IgD-negative memory B cell (primary cell): Measurements from ENCODE around the gene RASA1. TPM values are rescaled to one million over a fixed set of nuclear protein-coding genes. Genes with fewer than 3 reads are reported as not detected.

Source experiments
- H3K27ac Mint-ChIP-seq, 3 donors: one replicate each; pipeline ENCODE4 v1.8.0; 2020 to 2022; ENCODE audit warnings: mild to moderate bottlenecking in 3 of 3, mixed read lengths in 3 of 3, moderate library complexity in 1 of 3
- H3K27me3 Mint-ChIP-seq: one replicate; pipeline ENCODE4 v1.8.0; 2021; ENCODE audit warnings: mixed read lengths
- H3K36me3 Mint-ChIP-seq: one replicate; pipeline ENCODE4 v1.8.0; 2020; ENCODE audit warnings: mild to moderate bottlenecking, mixed read lengths
- H3K4me1 Mint-ChIP-seq, 3 donors: one replicate each; pipeline ENCODE4 v1.8.0; 2020 to 2022; ENCODE audit warnings: mixed read lengths in 3 of 3, mild to moderate bottlenecking in 1 of 3
- H3K4me3 Mint-ChIP-seq, 4 donors: one replicate each; pipeline ENCODE4 v1.8.0; 2020 to 2022; ENCODE audit warnings: mild to moderate bottlenecking in 4 of 4, mixed read lengths in 4 of 4, moderate library complexity in 3 of 4
- H3K9me3 Mint-ChIP-seq, 3 donors: one replicate each; pipeline ENCODE4 v1.8.0; 2020 to 2021; ENCODE audit warnings: mixed read lengths in 3 of 3, mild to moderate bottlenecking in 1 of 3
- polyA plus RNA-seq: library from polyadenylated mRNA; unstranded; fragments of 300-500 nt; fragmentation: Illumina TruSeq; gene quantifications from one replicate; pipeline ENCODE4 v1.2.3, GENCODE V29; 2021

The RASA1 gene
- 5.0 TPM for polyA plus RNA-seq

- Mint-ChIP-seq H3K9me3 (no peaks in the 10 kb centered on the region), H3K4me3 (peak within 1 kb of the TSS; percentile 95 to 100 (median 97)), H3K4me1 (peaks cover 17 to 23% (median 21%) of the 10 kb centered on the region in 3 donors), H3K27me3 (peaks cover 2% of the 10 kb centered on the region), H3K36me3 (no peaks in the 10 kb centered on the region), H3K27ac (peak within 1 kb of the TSS; percentile 83 to 95 (median 86))
These were observed at the start of gene RASA1 for GRCh38 chr5:87267574-87268125. TSS of gene RASA1 (plus strand) at chr5:87267883. CDS start at chr5:87268452, 569 bp downstream.

GRCh38 chr5:87229780-87230179 is 37.9 kb upstream of the RASA1 start:
- Mint-ChIP-seq H3K4me3 (no peak overlapping the region), H3K27me3 (no peaks in the 10 kb centered on the region), H3K4me1 (peaks cover 0 to 8% (median 3%) of the 10 kb centered on the region in 3 donors), H3K9me3 (no peaks in the 10 kb centered on the region), H3K36me3 (no peaks in the 10 kb centered on the region), H3K27ac (no peak overlapping the region)

- H3K27me3 Mint-ChIP-seq: no peaks in the 10 kb centered on the region
These were observed 36.5 kb upstream of the RASA1 start for GRCh38 chr5:87231037-87231808.

GRCh38 chr5:87233143-87233542 is 34.5 kb upstream of the RASA1 start:
- H3K4me1 Mint-ChIP-seq: peaks cover 0 to 8% (median 3%) of the 10 kb centered on the region in 3 donors
- H3K4me3 Mint-ChIP-seq: no peak overlapping the region
- no peaks in the 10 kb centered on the region for H3K36me3 Mint-ChIP-seq
- H3K27ac Mint-ChIP-seq: peak overlapping the region in 1 of 3 donors; percentile 1
- no peaks in the 10 kb centered on the region for H3K9me3 Mint-ChIP-seq
- H3K27me3 Mint-ChIP-seq: peaks cover 1% of the 10 kb centered on the region

More at GRCh38 chr5:87231037-87231808, 36.5 kb upstream of the RASA1 start:
- no peaks in the 10 kb centered on the region for H3K9me3 Mint-ChIP-seq
- no peak overlapping the region for H3K27ac Mint-ChIP-seq
- H3K4me3 Mint-ChIP-seq: no peak overlapping the region
- H3K36me3 Mint-ChIP-seq: no peaks in the 10 kb centered on the region
- H3K4me1 Mint-ChIP-seq: peaks cover 0 to 8% (median 3%) of the 10 kb centered on the region in 3 donors

GRCh38 chr5:87241555-87241954 is 26.1 kb upstream of the RASA1 start:
- H3K4me1 Mint-ChIP-seq: peaks cover 0 to 3% (median 0%) of the 10 kb centered on the region in 3 donors
- H3K36me3 Mint-ChIP-seq: peaks cover 3% of the 10 kb centered on the region
- peaks cover 3% of the 10 kb centered on the region for H3K27me3 Mint-ChIP-seq
- no peak overlapping the region for H3K4me3 Mint-ChIP-seq
- no peak overlapping the region for H3K27ac Mint-ChIP-seq
- no peaks in the 10 kb centered on the region for H3K9me3 Mint-ChIP-seq

- H3K4me3 Mint-ChIP-seq: no peak overlapping the region
- H3K9me3 Mint-ChIP-seq: no peaks in the 10 kb centered on the region
- H3K4me1 Mint-ChIP-seq: peaks cover 0 to 3% (median 0%) of the 10 kb centered on the region in 3 donors
- H3K27me3 Mint-ChIP-seq: peaks cover 3% of the 10 kb centered on the region
- no peak overlapping the region for H3K27ac Mint-ChIP-seq
- H3K36me3 Mint-ChIP-seq: peaks cover 3% of the 10 kb centered on the region
These were observed 25.4 kb upstream of the RASA1 start for GRCh38 chr5:87242242-87242641.

- Mint-ChIP-seq H3K27ac (no peak overlapping the region), H3K27me3 (peaks cover 2% of the 10 kb centered on the region), H3K4me3 (no peak overlapping the region), H3K9me3 (no peaks in the 10 kb centered on the region), H3K36me3 (peaks cover 3% of the 10 kb centered on the region), H3K4me1 (peaks cover 0 to 3% (median 0%) of the 10 kb centered on the region in 3 donors)
These were observed 24.4 kb upstream of the RASA1 start for GRCh38 chr5:87243161-87243844.

- Mint-ChIP-seq H3K4me1 (peaks cover 0 to 3% (median 0%) of the 10 kb centered on the region in 3 donors), H3K36me3 (no peaks in the 10 kb centered on the region), H3K4me3 (no peak overlapping the region), H3K27ac (no peak overlapping the region), H3K27me3 (peaks cover 2% of the 10 kb centered on the region), H3K9me3 (no peaks in the 10 kb centered on the region)
These were observed 22.2 kb upstream of the RASA1 start for GRCh38 chr5:87245451-87245850.

- Mint-ChIP-seq H3K36me3 (no peaks in the 10 kb centered on the region), H3K27ac (no peak overlapping the region), H3K4me1 (peaks cover 0 to 3% (median 0%) of the 10 kb centered on the region in 3 donors), H3K4me3 (no peak overlapping the region), H3K27me3 (peaks cover 2% of the 10 kb centered on the region), H3K9me3 (no peaks in the 10 kb centered on the region)
These were observed 21.6 kb upstream of the RASA1 start for GRCh38 chr5:87246061-87246460.

GRCh38 chr5:87252283-87252605 is 15.4 kb upstream of the RASA1 start:
- no peak overlapping the region for H3K27ac Mint-ChIP-seq
- peaks cover 1% of the 10 kb centered on the region for H3K36me3 Mint-ChIP-seq

GRCh38 chr5:87254035-87254434 is 13.6 kb upstream of the RASA1 start:
- peaks cover 1% of the 10 kb centered on the region for H3K36me3 Mint-ChIP-seq
- H3K27me3 Mint-ChIP-seq: no peaks in the 10 kb centered on the region
- H3K4me3 Mint-ChIP-seq: no peak overlapping the region
- H3K9me3 Mint-ChIP-seq: no peaks in the 10 kb centered on the region
- H3K4me1 Mint-ChIP-seq: peaks cover 0 to 3% (median 0%) of the 10 kb centered on the region in 3 donors
- H3K27ac Mint-ChIP-seq: peak overlapping the region in 1 of 3 donors; percentile 28

More at GRCh38 chr5:87252283-87252605, 15.4 kb upstream of the RASA1 start:
- Mint-ChIP-seq H3K27me3 (no peaks in the 10 kb centered on the region), H3K9me3 (no peaks in the 10 kb centered on the region), H3K4me3 (no peak overlapping the region), H3K4me1 (peaks cover 0 to 3% (median 0%) of the 10 kb centered on the region in 3 donors)

GRCh38 chr5:87258507-87258906 is 9.2 kb upstream of the RASA1 start:
- Mint-ChIP-seq H3K27me3 (no peaks in the 10 kb centered on the region), H3K4me3 (no peak overlapping the region), H3K9me3 (no peaks in the 10 kb centered on the region), H3K36me3 (no peaks in the 10 kb centered on the region), H3K4me1 (peaks cover 0 to 3% (median 0%) of the 10 kb centered on the region in 3 donors), H3K27ac (no peak overlapping the region)

- H3K36me3 Mint-ChIP-seq: no peaks in the 10 kb centered on the region
- no peaks in the 10 kb centered on the region for H3K9me3 Mint-ChIP-seq
- H3K27ac Mint-ChIP-seq: no peak overlapping the region
- no peak overlapping the region for H3K4me3 Mint-ChIP-seq
- no peaks in the 10 kb centered on the region for H3K4me1 Mint-ChIP-seq
- no peaks in the 10 kb centered on the region for H3K27me3 Mint-ChIP-seq
These were observed 7.0 kb upstream of the RASA1 start for GRCh38 chr5:87260604-87261192.

- no peaks in the 10 kb centered on the region for H3K9me3 Mint-ChIP-seq
- peaks cover 4 to 11% (median 7%) of the 10 kb centered on the region in 3 donors for H3K4me1 Mint-ChIP-seq
- peak overlapping the region in 1 of 4 donors; percentile 29 for H3K4me3 Mint-ChIP-seq
- peak overlapping the region in 1 of 3 donors; percentile 53 for H3K27ac Mint-ChIP-seq
- H3K27me3 Mint-ChIP-seq: no peaks in the 10 kb centered on the region
- no peaks in the 10 kb centered on the region for H3K36me3 Mint-ChIP-seq
These were observed 4.2 kb upstream of the RASA1 start for GRCh38 chr5:87263498-87263897.
